ENCODE results near the gene NAP1L3. TPM values are rescaled to one million over a fixed set of nuclear protein-coding genes. Genes with fewer than 3 reads are reported as not detected.

NAP1L3 gene
- total RNA-seq, 1 experiment from 2014 or later, result 33.4 TPM

DNA sequence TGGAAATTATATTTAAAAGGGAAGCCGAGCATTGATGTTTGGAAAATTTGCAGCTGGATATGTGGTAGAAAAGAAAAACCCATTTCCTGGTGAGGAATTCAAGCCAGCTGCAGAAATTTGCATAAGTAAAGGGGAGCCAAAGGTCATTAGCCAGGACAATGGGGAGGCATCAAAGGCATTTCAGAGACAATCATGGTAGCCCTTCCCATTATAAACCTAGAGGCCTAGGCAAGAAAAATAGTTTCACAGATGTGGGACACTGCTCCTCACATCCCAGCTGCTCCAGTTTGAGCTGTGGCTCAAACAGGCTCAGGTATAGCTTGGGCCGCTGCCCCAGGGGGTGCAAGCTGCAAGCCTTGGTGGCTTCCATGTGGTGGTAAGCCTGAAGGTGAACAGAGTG lies 35.8 kb downstream of the NAP1L3 start (continued):
- TF ChIP-seq, protein P1, sequence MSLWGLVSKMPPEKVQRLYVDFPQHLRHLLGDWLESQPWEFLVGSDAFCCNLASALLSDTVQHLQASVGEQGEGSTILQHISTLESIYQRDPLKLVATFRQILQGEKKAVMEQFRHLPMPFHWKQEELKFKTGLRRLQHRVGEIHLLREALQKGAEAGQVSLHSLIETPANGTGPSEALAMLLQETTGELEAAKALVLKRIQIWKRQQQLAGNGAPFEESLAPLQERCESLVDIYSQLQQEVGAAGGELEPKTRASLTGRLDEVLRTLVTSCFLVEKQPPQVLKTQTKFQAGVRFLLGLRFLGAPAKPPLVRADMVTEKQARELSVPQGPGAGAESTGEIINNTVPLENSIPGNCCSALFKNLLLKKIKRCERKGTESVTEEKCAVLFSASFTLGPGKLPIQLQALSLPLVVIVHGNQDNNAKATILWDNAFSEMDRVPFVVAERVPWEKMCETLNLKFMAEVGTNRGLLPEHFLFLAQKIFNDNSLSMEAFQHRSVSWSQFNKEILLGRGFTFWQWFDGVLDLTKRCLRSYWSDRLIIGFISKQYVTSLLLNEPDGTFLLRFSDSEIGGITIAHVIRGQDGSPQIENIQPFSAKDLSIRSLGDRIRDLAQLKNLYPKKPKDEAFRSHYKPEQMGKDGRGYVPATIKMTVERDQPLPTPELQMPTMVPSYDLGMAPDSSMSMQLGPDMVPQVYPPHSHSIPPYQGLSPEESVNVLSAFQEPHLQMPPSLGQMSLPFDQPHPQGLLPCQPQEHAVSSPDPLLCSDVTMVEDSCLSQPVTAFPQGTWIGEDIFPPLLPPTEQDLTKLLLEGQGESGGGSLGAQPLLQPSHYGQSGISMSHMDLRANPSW (CRISPR knock-in tag; conservative IDR thresholded peaks at IDR 0.05; ENCODE audit: low read depth), result no peak

Other genes with a start within 250 kb of the NAP1L3 start
- 0.16 to 0.33 TPM (median 0.30 TPM) in 3 replicates for gene FAM133A, start 628 bp upstream of the NAP1L3 start, total RNA-seq (2021)

Measured in WTC11 (cell line).